Dermis microvascular lymphatic vessel endothelial cell (primary cell): ENCODE results near the gene ARHGAP23. TPM values are rescaled to one million over a fixed set of nuclear protein-coding genes. Genes with fewer than 3 reads are reported as not detected.

ENCODE experiments used
- DNase-seq, 2 donors: peaks; one replicate each; pipeline versions ENCODE4 v3.0.0 to v3.0.0-alpha.2; 2010; ENCODE audit warnings: low read depth in 2 of 2
- total RNA-seq: library from RNA; depleted of rRNA; stranded (reverse); fragments of >200 nt; gene quantifications from 2 replicates; pipeline ENCODE4 v1.2.1, GENCODE V29; 2014

Gene ARHGAP23, protein sequence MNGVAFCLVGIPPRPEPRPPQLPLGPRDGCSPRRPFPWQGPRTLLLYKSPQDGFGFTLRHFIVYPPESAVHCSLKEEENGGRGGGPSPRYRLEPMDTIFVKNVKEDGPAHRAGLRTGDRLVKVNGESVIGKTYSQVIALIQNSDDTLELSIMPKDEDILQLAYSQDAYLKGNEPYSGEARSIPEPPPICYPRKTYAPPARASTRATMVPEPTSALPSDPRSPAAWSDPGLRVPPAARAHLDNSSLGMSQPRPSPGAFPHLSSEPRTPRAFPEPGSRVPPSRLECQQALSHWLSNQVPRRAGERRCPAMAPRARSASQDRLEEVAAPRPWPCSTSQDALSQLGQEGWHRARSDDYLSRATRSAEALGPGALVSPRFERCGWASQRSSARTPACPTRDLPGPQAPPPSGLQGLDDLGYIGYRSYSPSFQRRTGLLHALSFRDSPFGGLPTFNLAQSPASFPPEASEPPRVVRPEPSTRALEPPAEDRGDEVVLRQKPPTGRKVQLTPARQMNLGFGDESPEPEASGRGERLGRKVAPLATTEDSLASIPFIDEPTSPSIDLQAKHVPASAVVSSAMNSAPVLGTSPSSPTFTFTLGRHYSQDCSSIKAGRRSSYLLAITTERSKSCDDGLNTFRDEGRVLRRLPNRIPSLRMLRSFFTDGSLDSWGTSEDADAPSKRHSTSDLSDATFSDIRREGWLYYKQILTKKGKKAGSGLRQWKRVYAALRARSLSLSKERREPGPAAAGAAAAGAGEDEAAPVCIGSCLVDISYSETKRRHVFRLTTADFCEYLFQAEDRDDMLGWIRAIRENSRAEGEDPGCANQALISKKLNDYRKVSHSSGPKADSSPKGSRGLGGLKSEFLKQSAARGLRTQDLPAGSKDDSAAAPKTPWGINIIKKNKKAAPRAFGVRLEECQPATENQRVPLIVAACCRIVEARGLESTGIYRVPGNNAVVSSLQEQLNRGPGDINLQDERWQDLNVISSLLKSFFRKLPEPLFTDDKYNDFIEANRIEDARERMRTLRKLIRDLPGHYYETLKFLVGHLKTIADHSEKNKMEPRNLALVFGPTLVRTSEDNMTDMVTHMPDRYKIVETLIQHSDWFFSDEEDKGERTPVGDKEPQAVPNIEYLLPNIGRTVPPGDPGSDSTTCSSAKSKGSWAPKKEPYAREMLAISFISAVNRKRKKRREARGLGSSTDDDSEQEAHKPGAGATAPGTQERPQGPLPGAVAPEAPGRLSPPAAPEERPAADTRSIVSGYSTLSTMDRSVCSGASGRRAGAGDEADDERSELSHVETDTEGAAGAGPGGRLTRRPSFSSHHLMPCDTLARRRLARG (N-terminal part only)
- total RNA-seq, result 28.2 and 43.1 TPM in 2 replicates

GRCh38 chr17:38428112-38428642 lies at the start of gene ARHGAP23:
ARHGAP23 (plus strand) TSS chr17:38428464; CDS start chr17:38428486, 22 bp downstream.
- DNase-seq, result peak in 1 of 2 donors; percentile 59

- no peak for DNase-seq
Measured at GRCh38 chr17:38379448-38379847, 48.8 kb upstream of the ARHGAP23 start.

GRCh38 chr17:38395090-38395489 lies 33.2 kb upstream of the ARHGAP23 start:
- DNase-seq, result no peak

GRCh38 chr17:38397227-38397626 lies 31.0 kb upstream of the ARHGAP23 start:
- DNase-seq, result no peak

- DNase-seq, result no peak
Measured at GRCh38 chr17:38400286-38400685, 28.0 kb upstream of the ARHGAP23 start.

DNA sequence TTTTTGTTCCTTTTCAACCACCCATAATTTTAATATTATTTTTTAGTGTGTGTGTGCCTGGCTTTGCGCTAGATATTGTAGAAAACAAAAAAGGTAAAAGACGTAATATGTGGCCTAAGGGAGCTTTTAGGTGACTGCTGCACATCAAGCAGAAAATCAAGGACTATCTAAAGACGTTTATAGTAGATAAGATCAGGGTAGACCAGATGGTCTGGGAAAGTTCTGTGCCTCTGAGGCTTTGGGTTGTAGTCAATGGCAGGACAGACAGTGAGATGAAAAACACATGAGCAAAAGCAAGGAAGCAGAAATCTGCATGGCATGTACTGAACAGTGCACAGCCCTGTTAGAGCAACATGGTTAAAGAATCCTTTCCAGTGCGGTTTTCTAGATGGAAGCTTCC lies 26.8 kb upstream of the ARHGAP23 start:
- DNase-seq, result no peak

- no peak for DNase-seq
Measured at GRCh38 chr17:38402897-38403296, 25.4 kb upstream of the ARHGAP23 start.

- DNase-seq, result no peak
Measured at GRCh38 chr17:38403491-38403890, 24.8 kb upstream of the ARHGAP23 start.

DNA sequence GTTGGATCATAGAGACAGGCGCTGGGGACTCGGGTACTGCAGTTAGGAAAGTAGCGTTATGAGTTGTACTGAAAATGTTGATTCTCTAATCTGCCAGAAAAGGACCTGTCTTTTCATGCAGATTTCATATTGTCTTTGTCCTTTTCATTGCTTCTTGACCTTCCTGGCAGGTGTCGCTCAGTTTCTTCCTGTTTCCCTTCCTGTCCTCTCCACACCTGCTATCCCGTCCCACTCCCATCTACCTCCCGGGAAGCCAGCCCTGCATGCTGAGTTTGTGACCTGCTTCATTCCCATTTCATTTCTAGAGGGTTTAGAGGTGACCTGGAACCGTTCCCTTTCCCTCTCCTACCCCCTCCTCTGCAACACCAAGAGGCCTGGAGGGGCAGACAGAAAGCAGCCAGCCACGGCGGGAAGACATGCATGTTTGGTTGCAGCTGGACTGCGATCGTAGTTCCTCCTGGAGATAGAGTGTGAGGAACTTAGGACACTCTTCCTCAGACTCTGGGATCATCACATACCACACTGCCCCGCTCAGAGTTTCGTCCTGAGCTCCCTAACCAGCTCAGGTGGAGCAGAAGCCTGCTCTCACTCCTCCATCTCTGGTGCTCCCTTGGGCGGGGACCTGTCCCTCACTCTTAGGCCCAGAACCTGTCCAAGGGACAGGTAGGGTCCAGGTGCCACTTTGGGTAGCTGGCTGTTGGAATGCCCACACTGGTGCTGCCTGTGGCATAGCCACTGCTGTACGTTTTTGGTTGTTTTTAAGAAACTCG lies 23.9 kb upstream of the ARHGAP23 start:
- DNase-seq, result no peak

DNA sequence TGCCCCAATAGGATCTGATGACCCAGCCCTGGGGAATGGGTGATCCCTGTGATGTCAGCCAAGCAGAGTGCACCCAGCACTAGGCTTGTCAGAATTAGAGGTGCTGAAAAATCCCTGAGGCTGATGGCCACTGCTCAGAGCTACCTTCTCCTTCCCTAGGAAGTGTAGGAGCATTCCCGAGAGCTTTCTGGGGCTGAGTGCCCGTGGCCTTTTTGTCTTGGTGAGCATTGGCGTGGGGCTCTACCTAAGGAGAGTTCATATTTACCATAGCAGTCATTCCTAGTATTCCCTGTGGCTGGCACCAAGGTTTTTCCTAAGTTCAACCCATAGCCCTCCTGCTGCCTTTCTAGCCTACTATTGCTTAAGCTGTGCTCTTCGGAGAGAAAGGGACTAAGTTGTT lies 22.6 kb upstream of the ARHGAP23 start:
- DNase-seq, result no peak

- DNase-seq, result no peak
Measured at GRCh38 chr17:38410201-38410600, 18.1 kb upstream of the ARHGAP23 start.

- no peak for DNase-seq
Measured at GRCh38 chr17:38415250-38416194, 12.7 kb upstream of the ARHGAP23 start.

DNA sequence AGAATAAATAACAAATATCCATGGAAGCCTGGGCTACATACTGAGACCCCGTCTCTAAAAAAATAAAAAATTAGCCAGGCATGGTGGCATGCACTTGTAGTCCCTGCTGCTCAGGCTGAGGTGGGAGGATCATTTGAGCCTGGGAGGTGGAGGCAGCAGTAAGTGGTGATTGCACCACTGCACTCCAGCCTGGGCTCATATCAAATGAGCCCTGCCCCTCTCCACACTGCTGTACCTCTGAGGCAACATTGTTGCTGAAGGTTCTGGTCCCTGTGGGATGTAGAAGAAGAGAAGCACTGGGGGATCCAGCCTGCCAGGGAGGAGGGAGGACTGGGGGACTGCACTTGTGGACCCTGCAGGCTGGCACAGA lies 11.4 kb upstream of the ARHGAP23 start:
- no peak for DNase-seq

- no peak for DNase-seq
Measured at GRCh38 chr17:38417210-38417951, 10.9 kb upstream of the ARHGAP23 start.

GRCh38 chr17:38418062-38418692 lies 10.1 kb upstream of the ARHGAP23 start:
- no peak for DNase-seq

DNA sequence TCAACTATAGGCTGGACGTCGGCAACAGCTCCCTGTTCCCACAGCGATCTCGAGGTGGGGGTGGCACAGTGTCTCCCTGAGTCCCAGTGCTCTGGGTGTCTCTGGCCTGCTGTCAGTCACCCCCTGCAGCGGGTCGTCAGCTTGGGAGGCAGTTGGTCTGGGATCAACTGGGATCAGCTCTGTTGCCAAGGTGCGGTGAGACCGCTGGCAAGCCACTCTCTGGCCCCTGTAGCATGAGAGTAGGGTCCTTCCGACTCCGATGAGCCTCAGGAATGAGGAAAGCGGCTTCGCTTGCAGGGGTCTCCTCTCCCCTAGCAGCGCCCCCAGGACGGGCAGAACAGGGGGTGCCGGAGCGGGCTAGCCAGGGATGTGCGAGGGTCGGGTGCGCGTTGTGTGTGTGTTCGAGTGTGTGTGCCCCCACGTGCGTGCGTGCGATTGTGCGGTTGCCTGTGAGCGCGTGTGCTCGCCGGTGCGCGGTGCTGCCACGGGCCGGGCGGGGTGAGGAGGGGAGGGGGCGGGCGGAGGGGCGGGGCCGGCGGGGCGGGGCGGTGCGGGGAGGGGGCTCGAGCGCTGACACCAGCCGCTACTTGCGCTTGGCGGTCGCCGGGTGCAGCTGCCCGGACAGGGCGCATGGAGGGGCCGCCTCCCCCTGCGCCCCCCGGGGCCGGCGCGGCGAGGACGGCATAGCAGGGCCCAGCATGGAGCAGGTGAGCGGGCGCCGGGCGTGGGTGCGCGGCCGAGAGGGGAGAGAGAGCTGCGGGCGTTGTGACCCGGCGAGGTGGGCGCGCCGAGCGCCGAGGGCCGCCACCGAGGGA lies 9.4 kb upstream of the ARHGAP23 start:
- no peak for DNase-seq

DNA sequence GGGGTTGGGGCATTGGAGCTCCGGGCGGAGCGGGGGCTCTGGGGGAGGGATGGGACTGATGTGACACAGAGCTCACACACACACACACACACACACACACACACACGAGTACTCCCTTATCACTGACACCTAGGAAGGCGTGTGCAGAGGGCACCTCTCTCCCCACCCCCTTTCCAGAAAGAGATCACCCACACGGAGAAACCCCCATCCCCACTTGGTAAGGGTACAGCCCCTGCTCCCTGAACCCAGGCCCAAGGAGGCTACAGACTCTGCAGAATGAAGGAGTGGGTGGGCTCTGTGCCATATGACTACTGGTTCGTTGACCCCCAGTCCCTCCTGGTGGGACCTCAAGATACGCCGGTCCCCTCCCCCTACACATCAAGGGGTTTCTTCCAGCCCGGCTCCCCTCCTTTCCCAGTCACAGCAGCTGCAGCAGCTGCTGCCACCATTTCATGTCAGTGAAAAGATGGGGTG lies 8.7 kb upstream of the ARHGAP23 start:
- DNase-seq, result no peak
